A549 (cell line): ENCODE data around the gene ITGA8. TPM values are rescaled to one million over a fixed set of nuclear protein-coding genes. Genes with fewer than 3 reads are reported as not detected.

Experiments used
- ATAC-seq, 2 experiments: fragments of 200-7000 bp in 1 of 2; fragments of >200 bp in 1 of 2; cut with Nextera tagmentation in 1 of 2; cut with Tn5 transposase in 1 of 2; 3 replicates each; pipeline versions ENCODE4 v1.8.0 to v1.9.1; 2018 to 2020; ENCODE audit warnings: mild to moderate bottlenecking in 1 of 2, moderate library complexity in 1 of 2
- CTCF ChIA-PET: fragments of 300-600 bp; sonication (Branson Sonifier 250); formaldehyde crosslinking; extraction: SDS; loops from one replicate; lab custom pipeline; 2021; ENCODE audit warnings: antibody characterized with exemption, inconsistent platforms; lab: Yijun Ruan, JAX
- POLR2A ChIA-PET: fragments of 350-600 bp; formaldehyde crosslinking; extraction: SDS; loops from one replicate; lab custom pipeline; 2021; ENCODE audit warnings: antibody characterized with exemption, inconsistent platforms; lab: Yijun Ruan, JAX
- DNase-seq, 2 experiments: peaks; one replicate each; pipeline versions ENCODE4 v3.0.0 to v3.0.0-alpha.2; 2011 to 2016; ENCODE audit warnings: low read depth in 1 of 2, low spot score in 1 of 2
- FAIRE-seq: peaks from 2 replicates; lab custom pipeline; 2011; peaks lifted over from hg19 to GRCh38; lab: Jason Lieb, UNC
- H3K27ac ChIP-seq, 2 experiments: fragments of >200 bp; sonication (Bioruptor Twin); formaldehyde crosslinking; 3 replicates each; pipeline ENCODE4 v1.5.1; 2016 to 2017
- H3K4me1 ChIP-seq: fragments of >200 bp; sonication (Bioruptor Twin); formaldehyde crosslinking; 3 replicates; pipeline ENCODE4 v1.6.1; 2016
- H3K4me2 ChIP-seq: fragments of >200 bp; sonication (Bioruptor Twin); formaldehyde crosslinking; 3 replicates; pipeline ENCODE4 v1.6.1; 2016
- H3K4me3 ChIP-seq: fragments of >200 bp; sonication (Bioruptor Twin); formaldehyde crosslinking; 3 replicates; pipeline ENCODE4 v1.5.1; 2016
- H3K9me3 ChIP-seq: fragments of >200 bp; sonication (Bioruptor Twin); formaldehyde crosslinking; 3 replicates; pipeline ENCODE4 v1.6.1; 2016
- ATOH8 ChIP-seq: fragments of 250-450 bp; sonication (Bioruptor Pico); IDR thresholded peaks from 2 replicates; pipeline ENCODE4 v1.5.0; 2020; ENCODE audit warnings: low read depth, mild to moderate bottlenecking, moderate library complexity
- BHLHE40 ChIP-seq: IDR thresholded peaks from 2 replicates; pipeline ENCODE4 v1.6.1; 2012; ENCODE audit warnings: low read depth, low read length, inconsistent platforms
- CBX2 ChIP-seq: fragments of 200-600 bp; sonication (generic); IDR thresholded peaks from 2 replicates; pipeline ENCODE4 v1.6.1; 2016; ENCODE audit warnings: low read depth, mild to moderate bottlenecking, borderline replicate concordance
- CEBPB ChIP-seq, 2 experiments: fragments of >200 bp in 1 of 2; sonication (Bioruptor Twin) in 1 of 2; formaldehyde crosslinking in 1 of 2; IDR thresholded peaks; 2 replicates each; pipeline ENCODE4 v1.6.1; 2012 to 2016
- CHD2 ChIP-seq: fragments of 150-350 bp; IDR thresholded peaks from 2 replicates; pipeline ENCODE4 v1.6.1; 2014; ENCODE audit warnings: low read length; ENCODE audit not compliant: partially characterized antibody
- CHD4 ChIP-seq: fragments of 200-600 bp; sonication (generic); IDR thresholded peaks from 2 replicates; pipeline ENCODE4 v1.6.1; 2016; ENCODE audit warnings: antibody characterized with exemption, mild to moderate bottlenecking, borderline replicate concordance
- E2F6 ChIP-seq: IDR thresholded peaks from 2 replicates; pipeline ENCODE4 v1.6.1; 2012; ENCODE audit warnings: low read depth, borderline replicate concordance
- EHMT2 ChIP-seq: fragments of 200-600 bp; sonication (generic); IDR thresholded peaks from 2 replicates; pipeline ENCODE4 v1.6.1; 2016; ENCODE audit warnings: antibody characterized with exemption, low read depth, mild to moderate bottlenecking, moderate library complexity
- ELK1 ChIP-seq: fragments of 150-350 bp; IDR thresholded peaks from 2 replicates; pipeline ENCODE4 v1.6.1; 2014; ENCODE audit warnings: low read depth, mild to moderate bottlenecking, low read length
- GATA3 ChIP-seq: IDR thresholded peaks from 2 replicates; pipeline ENCODE4 v1.6.1; 2012; ENCODE audit warnings: borderline replicate concordance
- HES2 ChIP-seq: fragments of >200 bp; sonication (Bioruptor Twin); formaldehyde crosslinking; IDR thresholded peaks from 2 replicates; pipeline ENCODE4 v1.6.1; 2016
- HOXA7 ChIP-seq: fragments of 250-450 bp; sonication (Bioruptor Pico); IDR thresholded peaks from 2 replicates; pipeline ENCODE4 v1.5.0; 2020; ENCODE audit warnings: mild to moderate bottlenecking, moderate library complexity
- JUN ChIP-seq, 2 experiments: fragments of >200 bp; sonication (Bioruptor Twin); formaldehyde crosslinking; IDR thresholded peaks; 2 replicates in 1 of 2; 3 replicates in 1 of 2; pipeline ENCODE4 v1.6.1; 2016 to 2017
- JUNB ChIP-seq: fragments of >200 bp; sonication (Bioruptor Twin); formaldehyde crosslinking; IDR thresholded peaks from 2 replicates; pipeline ENCODE4 v1.6.1; 2016
- KDM1A ChIP-seq: fragments of 200-600 bp; sonication (generic); IDR thresholded peaks from 2 replicates; pipeline ENCODE4 v1.6.1; 2016; ENCODE audit warnings: low read depth, mild to moderate bottlenecking
- MAFK ChIP-seq: fragments of 450-650 bp; IDR thresholded peaks from 2 replicates; pipeline ENCODE4 v1.6.1; 2014; ENCODE audit not compliant: partially characterized antibody
- MAX ChIP-seq: IDR thresholded peaks from 2 replicates; pipeline ENCODE4 v1.6.1; 2012
- PHF8 ChIP-seq: fragments of 200-600 bp; sonication (generic); IDR thresholded peaks from 2 replicates; pipeline ENCODE4 v1.6.1; 2016; ENCODE audit warnings: low read depth, mild to moderate bottlenecking, antibody characterized with exemption, moderate library complexity, borderline replicate concordance
- POLR2AphosphoS2 ChIP-seq: conservative IDR thresholded peaks from 2 replicates; pipeline ENCODE4 v1.6.1; 2012; ENCODE audit warnings: low read length, improper control_type of control experiment, inconsistent platforms
- RARB ChIP-seq: fragments of 250-450 bp; sonication (Bioruptor Pico); IDR thresholded peaks from 2 replicates; pipeline ENCODE4 v1.8.0; 2021; ENCODE audit warnings: mild to moderate bottlenecking, moderate library complexity
- RCOR1 ChIP-seq: fragments of 150-350 bp; IDR thresholded peaks from 2 replicates; pipeline ENCODE4 v1.6.1; 2014; ENCODE audit warnings: antibody characterized with exemption, low read length, low read depth
- REST ChIP-seq: fragments of 200-600 bp; sonication (generic); IDR thresholded peaks from 2 replicates; pipeline ENCODE4 v1.6.1; 2016; ENCODE audit warnings: antibody characterized with exemption, mild to moderate bottlenecking, moderate library complexity
- RFX5 ChIP-seq: fragments of 450-650 bp; IDR thresholded peaks from 2 replicates; pipeline ENCODE4 v1.7.1; 2014; ENCODE audit warnings: antibody characterized with exemption, mild to moderate bottlenecking, moderate library complexity
- SREBF2 ChIP-seq: fragments of 450-650 bp; IDR thresholded peaks from 2 replicates; pipeline ENCODE4 v1.6.1; 2014; ENCODE audit warnings: mild to moderate bottlenecking, moderate library complexity
- ZFP36 ChIP-seq: fragments of 450-650 bp; IDR thresholded peaks from 2 replicates; pipeline ENCODE4 v1.6.1; 2014; ENCODE audit warnings: borderline replicate concordance; ENCODE audit not compliant: partially characterized antibody
- WGBS: methylation state at CpG from one replicate; pipeline ENCODE4 v1.1.6; 2017; ENCODE audit errors: missing lambda C conversion rate; 5-methylcytosine and 5-hydroxymethylcytosine counted together
- polyA plus RNA-seq, 4 experiments: library from polyadenylated mRNA; depleted of rRNA in 3 of 4; stranded (reverse); fragments of >200 nt; fragmentation: RNase III in 1 of 4; extraction: RNeasy Plus Mini Kit Qiagen cat#74134 plus additional on column Dnase treatment in 1 of 4; gene quantifications; 2 replicates in 3 of 4; 3 replicates in 1 of 4; pipeline ENCODE4 v1.2.3, GENCODE V29; 2011 to 2017

The ITGA8 gene
- polyA plus RNA-seq, 2 of the 4 experiments (the other 2 are of a cell fraction), result 0.12 TPM; not detected in 1

- TF ChIP-seq BHLHE40 (no peak), PHF8 (no peak), POLR2AphosphoS2 (no peak), ATOH8 (CRISPR knock-in tag) (no peak), CHD2 (no peak), MAX (no peak), MAFK (no peak), JUNB (no peak), REST (no peak), RARB (CRISPR knock-in tag) (no peak), HES2 (no peak), EHMT2 (no peak), JUN (IDR thresholded peaks at IDR 0.05) (no peak), GATA3 (no peak), HOXA7 (no peak), CBX2 (no peak), CEBPB (IDR thresholded peaks at IDR 0.05) (no peak), ELK1 (no peak), SREBF2 (no peak), CHD4 (no peak)
- ATAC-seq (no peak), DNase-seq (no peak), FAIRE-seq (no peak)
- Histone ChIP-seq H3K4me1 (no peaks in the 10 kb centered on the region), H3K4me2 (no peak overlapping the region), H3K27ac (no peak overlapping the region), H3K9me3 (no peaks in the 10 kb centered on the region), H3K4me3 (no peak overlapping the region)
- WGBS, result 0% methylated on average over 1 of the region's 1 CpG
- CTCF ChIA-PET, result no interaction called here
- POLR2A ChIA-PET, result no interaction called here
These were observed 151.8 kb downstream of the ITGA8 start for GRCh38 chr10:15567952-15568351.

- ATAC-seq, result no peak
- TF ChIP-seq ATOH8 (CRISPR knock-in tag), result no peak
- no peak for TF ChIP-seq ZFP36
- no peak for TF ChIP-seq KDM1A
- TF ChIP-seq CHD4, result no peak
- no peak for TF ChIP-seq RFX5
- TF ChIP-seq RCOR1, result no peak
- TF ChIP-seq E2F6, result no peak
- TF ChIP-seq JUNB, result no peak
- no peak for TF ChIP-seq GATA3
- no peak for DNase-seq
- Histone ChIP-seq H3K4me2 (no peak overlapping the region), H3K9me3 (no peaks in the 10 kb centered on the region), H3K4me1 (no peaks in the 10 kb centered on the region), H3K4me3 (no peak overlapping the region), H3K27ac (no peak overlapping the region)
- ChIA-PET POLR2A (no interaction called here), CTCF (interaction anchor here (0.5 kb wide), 1 partner anchor 60 kb away, joined by 3 read pairs; no protein-coding TSS in a partner anchor)
- WGBS, result 79% methylated on average over 1 of the region's 1 CpG
- no peak for FAIRE-seq
These were observed 156.5 kb downstream of the ITGA8 start for GRCh38 chr10:15563246-15563645.
